Measurements from ENCODE around the gene SEPTIN5. TPM values are rescaled to one million over a fixed set of nuclear protein-coding genes. Genes with fewer than 3 reads are reported as not detected.

Gene SEPTIN5
- total and polyA plus RNA-seq, 9 of the 15 experiments (the other 6 are each of a cell fraction or from before 2014, with no cell fraction given): 0.03 to 195 (median 119) TPM

DNA sequence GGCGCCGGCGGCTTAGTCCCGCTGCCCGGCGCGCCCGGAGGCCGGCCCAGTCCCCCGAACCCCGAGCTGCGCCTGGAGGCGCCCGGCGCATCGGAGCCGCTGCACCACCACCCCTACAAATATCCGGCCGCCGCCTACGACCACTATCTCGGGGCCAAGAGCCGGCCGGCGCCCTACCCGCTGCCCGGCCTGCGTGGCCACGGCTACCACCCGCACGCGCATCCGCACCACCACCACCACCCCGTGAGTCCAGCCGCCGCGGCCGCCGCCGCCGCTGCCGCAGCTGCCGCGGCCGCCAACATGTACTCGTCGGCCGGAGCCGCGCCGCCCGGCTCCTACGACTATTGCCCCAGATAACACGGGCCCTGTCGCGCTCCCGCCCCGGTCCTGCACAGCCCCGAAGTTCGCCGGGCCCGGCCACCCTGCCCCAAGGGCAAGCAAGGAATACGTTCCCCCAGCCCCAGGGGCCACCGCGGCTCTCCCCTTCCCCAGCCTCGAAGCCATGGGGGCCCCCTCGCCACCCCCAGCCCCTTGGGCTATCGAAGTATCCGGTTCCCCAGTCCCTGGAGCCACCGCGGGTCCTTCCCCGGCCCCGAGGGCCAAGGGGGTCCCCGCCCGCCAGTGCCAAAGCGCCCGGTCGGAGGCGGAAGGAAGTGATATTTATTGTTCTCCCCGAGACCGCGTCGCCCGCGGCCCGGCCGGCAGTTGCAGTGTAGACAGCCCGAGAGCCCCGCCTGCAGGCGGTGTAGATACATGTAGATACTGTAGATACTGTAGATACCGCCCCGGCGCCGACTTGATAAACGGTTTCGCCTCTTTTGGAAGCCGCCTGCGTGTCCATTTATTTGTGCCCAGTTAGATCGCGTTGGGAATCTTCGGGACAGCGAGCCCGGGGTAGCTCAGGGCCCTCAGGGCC is 52.5 kb downstream of the SEPTIN5 start (continued):
- TF ChIP-seq, protein P1, sequence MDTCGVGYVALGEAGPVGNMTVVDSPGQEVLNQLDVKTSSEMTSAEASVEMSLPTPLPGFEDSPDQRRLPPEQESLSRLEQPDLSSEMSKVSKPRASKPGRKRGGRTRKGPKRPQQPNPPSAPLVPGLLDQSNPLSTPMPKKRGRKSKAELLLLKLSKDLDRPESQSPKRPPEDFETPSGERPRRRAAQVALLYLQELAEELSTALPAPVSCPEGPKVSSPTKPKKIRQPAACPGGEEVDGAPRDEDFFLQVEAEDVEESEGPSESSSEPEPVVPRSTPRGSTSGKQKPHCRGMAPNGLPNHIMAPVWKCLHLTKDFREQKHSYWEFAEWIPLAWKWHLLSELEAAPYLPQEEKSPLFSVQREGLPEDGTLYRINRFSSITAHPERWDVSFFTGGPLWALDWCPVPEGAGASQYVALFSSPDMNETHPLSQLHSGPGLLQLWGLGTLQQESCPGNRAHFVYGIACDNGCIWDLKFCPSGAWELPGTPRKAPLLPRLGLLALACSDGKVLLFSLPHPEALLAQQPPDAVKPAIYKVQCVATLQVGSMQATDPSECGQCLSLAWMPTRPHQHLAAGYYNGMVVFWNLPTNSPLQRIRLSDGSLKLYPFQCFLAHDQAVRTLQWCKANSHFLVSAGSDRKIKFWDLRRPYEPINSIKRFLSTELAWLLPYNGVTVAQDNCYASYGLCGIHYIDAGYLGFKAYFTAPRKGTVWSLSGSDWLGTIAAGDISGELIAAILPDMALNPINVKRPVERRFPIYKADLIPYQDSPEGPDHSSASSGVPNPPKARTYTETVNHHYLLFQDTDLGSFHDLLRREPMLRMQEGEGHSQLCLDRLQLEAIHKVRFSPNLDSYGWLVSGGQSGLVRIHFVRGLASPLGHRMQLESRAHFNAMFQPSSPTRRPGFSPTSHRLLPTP (IDR thresholded peaks at IDR 0.05; ENCODE audit: borderline replicate concordance, extremely low read depth, insufficient read length): no peak
- TF ChIP-seq ILK (tag; IDR thresholded peaks at IDR 0.05; ENCODE audit: borderline replicate concordance, low read depth) (no peak), NCOR1 (IDR thresholded peaks at IDR 0.05) (no peak), HDAC8 (tag; IDR thresholded peaks at IDR 0.05) (no peak), KLF6 (CRISPR knock-in tag; IDR thresholded peaks at IDR 0.05; ENCODE audit: borderline replicate concordance) (no peak), HMGN3 (IDR thresholded peaks at IDR 0.05; ENCODE audit: borderline replicate concordance, extremely low read depth, insufficient read length, low read depth, low read length) (no peak), PHB2 (IDR thresholded peaks at IDR 0.05; ENCODE audit: low read depth) (no peak), SMAD1 (IDR thresholded peaks at IDR 0.05; ENCODE audit: low read depth, low read length, partially characterized antibody) (peak; percentile 66), BDP1 (IDR thresholded peaks at IDR 0.05; ENCODE audit: insufficient read depth, insufficient read length) (no peak), ZFP30 (CRISPR knock-in tag; IDR thresholded peaks at IDR 0.05; ENCODE audit: borderline replicate concordance) (no peak), POLR2AphosphoS5 (IDR thresholded peaks at IDR 0.05; ENCODE audit: control insufficient read depth, insufficient read depth, low read depth, low read length) (no peak), ZNF224 (CRISPR knock-in tag; IDR thresholded peaks at IDR 0.05) (no peak), ESRRB (CRISPR knock-in tag; IDR thresholded peaks at IDR 0.05; ENCODE audit: borderline replicate concordance) (no peak), SNIP1 (IDR thresholded peaks at IDR 0.05; ENCODE audit: low read depth) (no peak), PHF8 (IDR thresholded peaks at IDR 0.05; ENCODE audit: borderline replicate concordance, low read length) (peak; percentile 53; the same call in 1 of the 2 replicates), RBM25 (IDR thresholded peaks at IDR 0.05; ENCODE audit: low read depth, low read length, severe bottlenecking) (no peak)
- TF ChIP-seq, protein P2, sequence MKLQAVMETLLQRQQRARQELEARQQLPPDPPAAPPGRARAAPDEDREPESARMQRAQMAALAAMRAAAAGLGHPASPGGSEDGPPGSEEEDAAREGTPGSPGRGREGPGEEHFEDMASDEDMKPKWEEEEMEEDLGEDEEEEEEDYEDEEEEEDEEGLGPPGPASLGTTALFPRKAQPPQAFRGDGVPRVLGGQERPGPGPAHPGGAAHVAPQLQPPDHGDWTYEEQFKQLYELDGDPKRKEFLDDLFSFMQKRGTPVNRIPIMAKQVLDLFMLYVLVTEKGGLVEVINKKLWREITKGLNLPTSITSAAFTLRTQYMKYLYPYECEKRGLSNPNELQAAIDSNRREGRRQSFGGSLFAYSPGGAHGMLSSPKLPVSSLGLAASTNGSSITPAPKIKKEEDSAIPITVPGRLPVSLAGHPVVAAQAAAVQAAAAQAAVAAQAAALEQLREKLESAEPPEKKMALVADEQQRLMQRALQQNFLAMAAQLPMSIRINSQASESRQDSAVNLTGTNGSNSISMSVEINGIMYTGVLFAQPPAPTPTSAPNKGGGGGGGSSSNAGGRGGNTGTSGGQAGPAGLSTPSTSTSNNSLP (IDR thresholded peaks at IDR 0.05; ENCODE audit: borderline replicate concordance, low read depth, low read length): no peak
- TF ChIP-seq, protein P3, sequence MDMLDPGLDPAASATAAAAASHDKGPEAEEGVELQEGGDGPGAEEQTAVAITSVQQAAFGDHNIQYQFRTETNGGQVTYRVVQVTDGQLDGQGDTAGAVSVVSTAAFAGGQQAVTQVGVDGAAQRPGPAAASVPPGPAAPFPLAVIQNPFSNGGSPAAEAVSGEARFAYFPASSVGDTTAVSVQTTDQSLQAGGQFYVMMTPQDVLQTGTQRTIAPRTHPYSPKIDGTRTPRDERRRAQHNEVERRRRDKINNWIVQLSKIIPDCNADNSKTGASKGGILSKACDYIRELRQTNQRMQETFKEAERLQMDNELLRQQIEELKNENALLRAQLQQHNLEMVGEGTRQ (CRISPR knock-in tag; IDR thresholded peaks at IDR 0.05): no peak
- TF ChIP-seq, protein P4, sequence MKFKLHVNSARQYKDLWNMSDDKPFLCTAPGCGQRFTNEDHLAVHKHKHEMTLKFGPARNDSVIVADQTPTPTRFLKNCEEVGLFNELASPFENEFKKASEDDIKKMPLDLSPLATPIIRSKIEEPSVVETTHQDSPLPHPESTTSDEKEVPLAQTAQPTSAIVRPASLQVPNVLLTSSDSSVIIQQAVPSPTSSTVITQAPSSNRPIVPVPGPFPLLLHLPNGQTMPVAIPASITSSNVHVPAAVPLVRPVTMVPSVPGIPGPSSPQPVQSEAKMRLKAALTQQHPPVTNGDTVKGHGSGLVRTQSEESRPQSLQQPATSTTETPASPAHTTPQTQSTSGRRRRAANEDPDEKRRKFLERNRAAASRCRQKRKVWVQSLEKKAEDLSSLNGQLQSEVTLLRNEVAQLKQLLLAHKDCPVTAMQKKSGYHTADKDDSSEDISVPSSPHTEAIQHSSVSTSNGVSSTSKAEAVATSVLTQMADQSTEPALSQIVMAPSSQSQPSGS (CRISPR knock-in tag; IDR thresholded peaks at IDR 0.05): no peak
